Measurements from ENCODE around the gene MAPK10.

The MAPK10 gene

GRCh38 chr4:86130160-86130933, 229.5 kb downstream of the MAPK10 start:
- no peak overlapping the region for H3K4me3 ChIP-seq (ENCODE audit: low read depth, low read length)
- TF ChIP-seq CTCF (IDR thresholded peaks at IDR 0.05; ENCODE audit: low read depth, low read length) (no peak), MYC (IDR thresholded peaks at IDR 0.05; ENCODE audit: low read depth, low read length) (no peak), POLR2A (IDR thresholded peaks at IDR 0.05; ENCODE audit: extremely low read depth, insufficient read length) (no peak)
- TF ChIP-seq, protein P1, sequence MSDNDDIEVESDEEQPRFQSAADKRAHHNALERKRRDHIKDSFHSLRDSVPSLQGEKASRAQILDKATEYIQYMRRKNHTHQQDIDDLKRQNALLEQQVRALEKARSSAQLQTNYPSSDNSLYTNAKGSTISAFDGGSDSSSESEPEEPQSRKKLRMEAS (IDR thresholded peaks at IDR 0.05; ENCODE audit: low read depth, low read length) = no peak
- DNase-seq (ENCODE audit: low read depth) = no peak

DNA sequence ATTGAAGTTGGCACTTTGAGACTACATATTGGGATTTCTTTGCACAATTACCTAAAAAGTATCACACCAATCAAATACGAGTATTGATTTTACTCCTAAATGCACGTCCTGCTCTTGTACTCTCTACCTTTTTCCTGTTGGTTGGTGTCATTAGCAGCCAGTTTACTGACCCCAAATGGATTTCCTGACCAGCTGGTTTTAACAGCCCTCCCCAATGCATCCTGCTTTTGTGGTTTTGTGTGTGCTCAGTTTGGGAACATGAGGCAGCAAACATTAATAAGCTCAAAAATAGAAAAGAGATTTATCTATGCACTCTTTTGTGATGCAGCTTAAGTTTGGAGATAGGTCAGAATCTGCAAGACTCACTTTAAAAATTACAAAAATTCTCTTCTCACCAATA, 230.3 kb downstream of the MAPK10 start:
- no peak for TF ChIP-seq POLR2A (IDR thresholded peaks at IDR 0.05; ENCODE audit: extremely low read depth, insufficient read length)
- no peak for TF ChIP-seq CTCF (IDR thresholded peaks at IDR 0.05; ENCODE audit: low read depth, low read length)
- TF ChIP-seq, protein P1 (IDR thresholded peaks at IDR 0.05; ENCODE audit: low read depth, low read length) = no peak
- no peak for DNase-seq (ENCODE audit: low read depth)
- no peak overlapping the region for H3K4me3 ChIP-seq (ENCODE audit: low read depth, low read length)

- no peak for DNase-seq (ENCODE audit: low read depth)
- no peak overlapping the region for H3K4me3 ChIP-seq (ENCODE audit: low read depth, low read length)
- no peak for TF ChIP-seq MYC (IDR thresholded peaks at IDR 0.05; ENCODE audit: low read depth, low read length)
- TF ChIP-seq, protein P1 (IDR thresholded peaks at IDR 0.05; ENCODE audit: low read depth, low read length) = no peak
- no peak for TF ChIP-seq CTCF (IDR thresholded peaks at IDR 0.05; ENCODE audit: low read depth, low read length)
- no peak for TF ChIP-seq POLR2A (IDR thresholded peaks at IDR 0.05; ENCODE audit: extremely low read depth, insufficient read length)
These were observed 237.4 kb downstream of the MAPK10 start for GRCh38 chr4:86122404-86122803.

- no peak overlapping the region for H3K4me3 ChIP-seq (ENCODE audit: low read depth, low read length)
- TF ChIP-seq MYC (IDR thresholded peaks at IDR 0.05; ENCODE audit: low read depth, low read length) (no peak), CTCF (IDR thresholded peaks at IDR 0.05; ENCODE audit: low read depth, low read length) (no peak), POLR2A (IDR thresholded peaks at IDR 0.05; ENCODE audit: extremely low read depth, insufficient read length) (no peak)
- TF ChIP-seq, protein P1 (IDR thresholded peaks at IDR 0.05; ENCODE audit: low read depth, low read length) = no peak
- no peak for DNase-seq (ENCODE audit: low read depth)
These were observed 241.1 kb downstream of the MAPK10 start for GRCh38 chr4:86118711-86119110.

- no peak overlapping the region for H3K4me3 ChIP-seq (ENCODE audit: low read depth, low read length)
- TF ChIP-seq POLR2A (IDR thresholded peaks at IDR 0.05; ENCODE audit: extremely low read depth, insufficient read length) = no peak
- no peak for DNase-seq (ENCODE audit: low read depth)
These were observed 242.0 kb downstream of the MAPK10 start for GRCh38 chr4:86117705-86118302.

DNA sequence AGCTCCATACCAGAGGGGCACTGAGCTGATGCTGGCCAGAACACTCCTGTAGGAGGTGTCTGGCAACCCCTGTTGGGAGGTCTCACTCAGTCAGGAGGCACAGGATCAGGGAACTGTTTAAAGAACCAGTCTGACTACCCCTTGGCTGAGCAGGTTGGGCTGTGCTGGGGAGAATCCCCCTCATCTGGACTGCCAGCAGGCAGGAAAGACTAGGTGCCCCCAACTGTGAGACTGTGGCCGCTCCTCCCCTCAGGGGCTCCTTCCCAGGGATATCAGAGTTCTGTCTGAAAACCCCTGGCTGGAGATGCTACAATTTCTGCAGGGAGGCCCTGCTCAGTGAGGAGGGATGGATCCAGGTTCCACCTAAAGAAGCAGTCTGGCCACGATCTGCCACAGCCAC, 245.3 kb downstream of the MAPK10 start:
- no peak overlapping the region for H3K4me3 ChIP-seq (ENCODE audit: low read depth, low read length)
- TF ChIP-seq MYC (IDR thresholded peaks at IDR 0.05; ENCODE audit: low read depth, low read length) (no peak), POLR2A (IDR thresholded peaks at IDR 0.05; ENCODE audit: extremely low read depth, insufficient read length) (no peak), CTCF (IDR thresholded peaks at IDR 0.05; ENCODE audit: low read depth, low read length) (no peak)
- TF ChIP-seq, protein P1 (IDR thresholded peaks at IDR 0.05; ENCODE audit: low read depth, low read length) = no peak
- no peak for DNase-seq (ENCODE audit: low read depth)

Data from NB4 (cell line).